Ishikawa (cell line): ENCODE measurements around the gene PRR14.

Source experiments
- CEBPB ChIP-seq: IDR thresholded peaks from 2 replicates; pipeline ENCODE4 v1.6.1; 2012
- CREB1 ChIP-seq: IDR thresholded peaks from 2 replicates; pipeline ENCODE4 v1.6.1; 2012; ENCODE audit warnings: low read depth
- EGR1 ChIP-seq: IDR thresholded peaks from 2 replicates; pipeline ENCODE4 v1.6.1; 2012
- EP300 ChIP-seq: IDR thresholded peaks from 2 replicates; pipeline ENCODE4 v1.6.1; 2012; ENCODE audit warnings: borderline replicate concordance
- FOXM1 ChIP-seq: IDR thresholded peaks from 2 replicates; pipeline ENCODE4 v1.6.1; 2012; ENCODE audit warnings: low read depth, borderline replicate concordance
- NFIC ChIP-seq: IDR thresholded peaks from 2 replicates; pipeline ENCODE4 v1.6.1; 2012
- RAD21 ChIP-seq: IDR thresholded peaks from 2 replicates; pipeline ENCODE4 v1.6.1; 2012; ENCODE audit warnings: low read depth
- REST ChIP-seq: IDR thresholded peaks from 2 replicates; pipeline ENCODE4 v1.6.1; 2012; ENCODE audit warnings: low read depth, mild to moderate bottlenecking
- TAF1 ChIP-seq: IDR thresholded peaks from 2 replicates; pipeline ENCODE4 v1.6.1; 2012; ENCODE audit warnings: low read depth, mild to moderate bottlenecking
- TCF12 ChIP-seq: IDR thresholded peaks from 2 replicates; pipeline ENCODE4 v1.6.1; 2012; ENCODE audit warnings: low read depth
- TEAD4 ChIP-seq: IDR thresholded peaks from 2 replicates; pipeline ENCODE4 v1.6.1; 2012
- YY1 ChIP-seq: IDR thresholded peaks from 2 replicates; pipeline ENCODE4 v1.6.1; 2012; ENCODE audit warnings: low read depth
- ZBTB7A ChIP-seq: IDR thresholded peaks from 2 replicates; pipeline ENCODE4 v1.6.1; 2012; ENCODE audit warnings: low read depth
- TF ChIP-seq, protein P1 (sequence below): IDR thresholded peaks from 2 replicates; pipeline ENCODE4 v1.6.1; 2012
- TF ChIP-seq, protein P2 (sequence below): IDR thresholded peaks from 2 replicates; pipeline ENCODE4 v1.6.1; 2012

PRR14 gene

DNA sequence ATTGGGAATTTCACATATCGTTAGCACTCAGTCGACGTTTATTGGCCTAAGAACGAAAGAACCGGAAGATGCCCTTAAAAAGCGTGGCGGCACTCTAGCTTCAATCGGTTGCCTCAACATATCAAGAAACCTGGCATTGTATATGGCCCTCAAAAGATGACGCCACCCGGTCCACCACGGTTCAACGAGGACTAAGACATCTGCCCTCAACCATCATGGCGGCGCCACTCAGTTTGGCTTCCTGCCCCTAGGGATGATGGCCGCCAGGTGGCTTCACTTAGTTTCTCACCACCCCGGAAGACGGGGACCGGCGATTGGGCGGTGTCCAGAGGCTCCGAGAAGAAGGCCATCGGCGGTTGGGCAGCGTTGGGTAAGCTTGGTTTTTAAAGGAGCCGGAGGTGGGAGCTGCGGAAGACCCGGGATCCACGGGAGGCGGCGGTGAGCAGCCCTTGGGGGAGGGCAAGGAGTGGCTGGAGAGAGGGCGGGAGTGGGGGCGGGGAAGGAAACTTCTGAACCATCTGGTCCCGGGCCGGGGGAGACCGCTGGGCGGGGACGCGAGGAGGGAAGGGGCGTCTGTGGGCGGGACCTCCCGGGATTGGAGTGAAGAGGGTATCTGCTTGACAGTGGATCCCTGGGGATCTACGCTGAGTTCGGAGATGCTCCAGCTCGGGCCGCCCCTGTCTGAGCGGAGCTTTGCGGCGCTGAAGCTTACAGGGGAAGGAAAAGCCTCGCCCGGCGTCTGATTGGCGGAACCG lies at the start of gene PRR14:
TSS of gene PRR14 (plus strand) at position 592 of the 755 bp plus-strand sequence. CDS start 686 bp downstream, outside the sequence.
- TF ChIP-seq YY1 (peak; percentile 100), TAF1 (no peak), NFIC (no peak), FOXM1 (peak; percentile 59; the same call in 1 of the 2 replicates), TCF12 (peak; percentile 53; the same call in 1 of the 2 replicates), EP300 (no peak), EGR1 (peak; percentile 91), CREB1 (peak; percentile 58; the same call in 1 of the 2 replicates)
- TF ChIP-seq, protein P1, sequence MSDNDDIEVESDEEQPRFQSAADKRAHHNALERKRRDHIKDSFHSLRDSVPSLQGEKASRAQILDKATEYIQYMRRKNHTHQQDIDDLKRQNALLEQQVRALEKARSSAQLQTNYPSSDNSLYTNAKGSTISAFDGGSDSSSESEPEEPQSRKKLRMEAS = peak; percentile 24; the same call in 1 of the 2 replicates

GRCh38 chr16:30601966-30602365 lies 48.8 kb upstream of the PRR14 start:
- TF ChIP-seq CREB1 = no peak
- no peak for TF ChIP-seq EGR1
- TF ChIP-seq TCF12 = no peak
- no peak for TF ChIP-seq ZBTB7A
- no peak for TF ChIP-seq REST
- no peak for TF ChIP-seq RAD21
- no peak for TF ChIP-seq TAF1
- TF ChIP-seq FOXM1 = no peak

- no peak for TF ChIP-seq EGR1
- no peak for TF ChIP-seq TEAD4
- no peak for TF ChIP-seq CEBPB
- TF ChIP-seq, protein P1 = no peak
- TF ChIP-seq YY1 = no peak
- no peak for TF ChIP-seq REST
- TF ChIP-seq FOXM1 = no peak
- TF ChIP-seq RAD21 = no peak
- no peak for TF ChIP-seq NFIC
- TF ChIP-seq EP300 = no peak
- TF ChIP-seq TCF12 = no peak
- TF ChIP-seq, protein P2, sequence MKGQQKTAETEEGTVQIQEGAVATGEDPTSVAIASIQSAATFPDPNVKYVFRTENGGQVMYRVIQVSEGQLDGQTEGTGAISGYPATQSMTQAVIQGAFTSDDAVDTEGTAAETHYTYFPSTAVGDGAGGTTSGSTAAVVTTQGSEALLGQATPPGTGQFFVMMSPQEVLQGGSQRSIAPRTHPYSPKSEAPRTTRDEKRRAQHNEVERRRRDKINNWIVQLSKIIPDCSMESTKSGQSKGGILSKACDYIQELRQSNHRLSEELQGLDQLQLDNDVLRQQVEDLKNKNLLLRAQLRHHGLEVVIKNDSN = no peak
- TF ChIP-seq ZBTB7A = no peak
- TF ChIP-seq TAF1 = no peak
- TF ChIP-seq CREB1 = no peak
These were observed 48.0 kb upstream of the PRR14 start for GRCh38 chr16:30602616-30603277.

GRCh38 chr16:30603945-30604315 lies 46.8 kb upstream of the PRR14 start:
- TF ChIP-seq EP300 (no peak), FOXM1 (no peak)
- TF ChIP-seq, protein P1 = no peak

DNA sequence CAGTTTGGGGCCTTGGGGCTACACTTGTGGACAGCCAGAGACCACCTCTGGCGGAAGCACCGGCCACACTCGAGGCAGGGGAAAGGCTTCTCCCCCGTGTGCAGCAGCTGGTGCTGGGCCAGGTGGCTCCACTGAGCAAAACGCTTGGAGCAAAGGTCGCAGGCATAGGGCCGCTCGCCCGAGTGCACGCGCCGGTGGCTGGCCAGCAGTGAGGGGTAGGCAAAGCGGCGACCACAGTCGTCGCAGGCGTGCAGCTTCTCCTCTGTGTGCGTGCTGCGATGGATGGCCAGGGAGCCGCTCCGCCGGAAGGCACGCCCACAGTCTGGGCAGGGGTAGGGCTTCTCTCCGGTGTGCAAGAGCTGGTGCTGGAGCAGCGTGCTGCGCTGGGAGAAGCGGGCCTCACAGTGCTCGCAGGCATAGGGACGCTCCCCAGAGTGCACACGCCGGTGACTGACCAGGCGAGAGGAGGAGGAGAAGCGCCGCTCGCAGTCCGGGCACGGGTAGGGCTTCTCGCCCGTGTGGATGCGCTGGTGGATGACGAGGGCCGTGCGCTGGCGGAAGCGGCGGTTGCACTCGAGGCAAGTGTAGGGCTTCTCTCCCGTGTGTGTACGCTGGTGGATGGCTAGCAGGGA lies 46.3 kb upstream of the PRR14 start:
- TF ChIP-seq TCF12 = no peak
- TF ChIP-seq ZBTB7A = no peak

- TF ChIP-seq, protein P2 = no peak
- TF ChIP-seq CREB1 (no peak), NFIC (no peak), FOXM1 (no peak), TCF12 (no peak), REST (no peak), EP300 (no peak), YY1 (no peak), RAD21 (no peak), ZBTB7A (no peak), EGR1 (no peak), TEAD4 (no peak), TAF1 (no peak), CEBPB (no peak)
- TF ChIP-seq, protein P1 = no peak
These were observed 45.6 kb upstream of the PRR14 start for GRCh38 chr16:30605158-30605557.
